Activated CD4-positive, CD25-positive, alpha-beta regulatory T cell treated with anti-CD3 and anti-CD28 coated beads, Interleukin-2, amount 50 U/mL, for 72 hours (primary cell): ENCODE measurements around the gene PRIMA1.

Source experiments
- DNase-seq: peaks from one replicate; pipeline ENCODE4 v3.0.0; 2021

Gene PRIMA1

DNA sequence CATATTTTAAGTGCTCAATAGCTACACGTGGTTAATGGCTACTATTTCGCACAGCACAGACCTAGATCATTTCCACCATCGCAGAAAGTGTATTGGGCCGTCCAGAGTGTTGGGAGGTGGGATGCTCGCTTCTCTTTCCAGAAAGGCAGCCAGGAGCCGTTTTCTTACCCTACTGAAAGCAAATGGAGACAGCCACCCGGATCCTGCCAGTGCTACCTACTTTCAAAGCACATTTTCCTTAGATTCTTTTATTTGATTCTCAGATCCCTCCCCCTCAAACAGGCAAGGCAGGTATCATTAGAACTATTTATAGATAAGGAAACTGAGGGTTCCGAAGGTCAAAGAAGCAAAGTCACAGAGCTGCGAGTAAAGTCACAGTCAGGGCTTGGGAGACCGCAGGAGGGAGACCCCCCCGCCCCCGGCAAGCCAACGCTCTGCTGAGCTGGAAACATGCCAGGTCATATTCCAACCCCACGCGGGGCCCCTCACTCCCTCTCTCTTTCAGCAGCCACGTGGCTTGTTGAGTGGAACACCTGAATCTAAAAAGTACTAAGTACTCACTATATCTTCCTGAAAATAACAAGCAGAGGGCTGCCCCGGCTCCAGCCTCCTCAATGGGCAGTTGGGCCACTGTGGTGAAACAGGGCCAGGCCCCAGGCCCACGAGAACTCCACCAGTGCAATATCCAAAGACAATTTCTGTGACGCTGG lies 36.2 kb downstream of the PRIMA1 start:
- DNase-seq = no peak

DNA sequence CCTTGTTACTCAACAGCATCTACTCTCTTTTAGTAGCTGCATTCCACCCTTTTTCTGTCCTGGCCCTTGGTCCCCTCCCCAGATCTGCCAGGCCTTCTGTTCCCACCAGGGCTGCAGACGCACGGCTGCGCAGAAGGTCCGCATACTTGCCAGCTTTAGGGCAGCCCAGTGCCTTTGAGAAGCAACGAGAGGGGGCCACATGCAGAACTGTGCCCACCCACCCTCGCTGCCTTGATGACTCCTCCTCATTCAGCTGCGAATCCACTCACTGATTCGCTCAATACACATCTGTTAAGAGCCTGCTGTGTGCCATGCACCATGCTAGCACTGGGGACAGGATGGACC lies 39.2 kb downstream of the PRIMA1 start:
- no peak for DNase-seq

DNA sequence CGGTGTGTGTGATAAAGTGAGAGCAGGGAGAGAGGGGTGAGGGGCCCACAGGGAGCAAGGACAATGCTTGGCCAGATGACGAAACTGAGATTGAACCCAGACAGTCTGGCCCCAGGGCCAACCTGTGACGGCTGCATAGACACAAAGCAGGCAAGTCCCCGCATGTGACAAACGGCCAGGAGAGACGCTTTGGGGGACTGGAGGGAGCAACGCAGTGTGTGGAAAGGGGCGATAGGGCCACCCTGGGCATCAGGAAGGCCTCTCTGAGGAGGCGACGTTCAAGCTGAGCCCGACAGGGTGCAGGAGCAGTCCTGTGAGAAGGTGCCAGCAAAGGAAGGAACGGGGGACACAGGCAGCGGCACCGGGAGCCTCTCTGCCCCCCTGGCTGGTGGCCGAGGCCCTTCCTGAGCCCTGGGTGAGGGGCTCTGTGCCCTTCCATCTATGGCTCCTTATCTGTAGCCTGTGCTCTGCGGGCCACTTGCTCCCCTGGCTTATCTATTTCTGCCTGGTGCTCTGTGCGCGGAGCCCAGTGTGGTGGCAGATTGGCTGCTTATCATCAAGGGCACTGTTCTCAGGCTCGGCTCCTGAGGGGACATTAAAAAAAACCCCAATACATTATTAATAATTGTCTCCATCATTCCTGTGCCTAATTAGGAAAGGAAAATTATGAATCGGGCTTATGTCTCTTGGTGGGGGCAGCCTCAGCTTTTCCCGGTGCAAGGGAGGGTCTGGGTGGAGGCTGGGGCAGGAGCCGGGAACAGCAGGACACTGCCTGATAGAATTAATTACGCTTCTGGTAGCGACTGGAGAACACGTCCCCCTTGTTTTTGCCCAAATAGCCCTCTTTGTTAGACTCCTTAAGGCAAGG lies 39.8 kb downstream of the PRIMA1 start:
- DNase-seq = no peak

DNA sequence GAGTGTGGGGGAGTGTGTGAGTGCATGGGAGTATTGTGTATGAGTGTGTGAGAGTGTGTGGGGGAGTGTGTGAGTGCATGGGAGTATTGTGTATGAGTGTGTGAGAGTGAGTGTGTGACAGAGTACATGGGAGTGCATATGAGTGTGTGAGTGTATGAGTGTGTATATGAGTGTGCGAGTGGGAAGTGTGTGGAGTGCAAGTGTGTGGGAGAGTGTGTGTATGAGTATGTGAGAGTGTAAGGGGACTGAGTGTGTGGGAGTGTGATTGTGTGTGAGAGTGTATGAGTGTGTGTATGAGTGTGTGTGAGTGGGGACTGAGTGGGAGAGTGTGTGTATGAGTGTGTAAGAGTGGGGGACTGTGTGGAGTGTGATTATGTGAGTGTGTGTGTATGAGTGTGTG lies 40.7 kb downstream of the PRIMA1 start:
- DNase-seq = no peak

DNA sequence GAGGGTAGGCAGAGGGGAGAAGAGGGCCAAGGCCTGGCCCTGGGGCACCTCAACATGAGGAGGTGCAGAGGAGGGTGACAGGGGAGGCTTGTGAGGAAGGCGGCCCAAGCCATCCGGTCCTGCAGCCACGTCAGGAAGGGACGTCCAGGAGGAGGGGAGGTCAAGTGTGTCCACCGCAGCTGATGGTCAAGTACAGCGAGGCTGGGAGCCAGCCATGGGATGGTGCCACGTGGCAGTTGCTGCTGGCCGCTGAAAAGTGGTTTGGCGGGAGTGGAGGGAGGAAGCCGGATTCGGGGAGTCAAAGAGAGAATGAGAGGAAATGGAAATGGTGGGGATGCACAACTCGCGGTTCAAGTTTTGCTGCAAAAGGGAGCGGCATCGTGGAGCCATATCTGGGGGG lies 41.2 kb downstream of the PRIMA1 start:
- DNase-seq = no peak

DNA sequence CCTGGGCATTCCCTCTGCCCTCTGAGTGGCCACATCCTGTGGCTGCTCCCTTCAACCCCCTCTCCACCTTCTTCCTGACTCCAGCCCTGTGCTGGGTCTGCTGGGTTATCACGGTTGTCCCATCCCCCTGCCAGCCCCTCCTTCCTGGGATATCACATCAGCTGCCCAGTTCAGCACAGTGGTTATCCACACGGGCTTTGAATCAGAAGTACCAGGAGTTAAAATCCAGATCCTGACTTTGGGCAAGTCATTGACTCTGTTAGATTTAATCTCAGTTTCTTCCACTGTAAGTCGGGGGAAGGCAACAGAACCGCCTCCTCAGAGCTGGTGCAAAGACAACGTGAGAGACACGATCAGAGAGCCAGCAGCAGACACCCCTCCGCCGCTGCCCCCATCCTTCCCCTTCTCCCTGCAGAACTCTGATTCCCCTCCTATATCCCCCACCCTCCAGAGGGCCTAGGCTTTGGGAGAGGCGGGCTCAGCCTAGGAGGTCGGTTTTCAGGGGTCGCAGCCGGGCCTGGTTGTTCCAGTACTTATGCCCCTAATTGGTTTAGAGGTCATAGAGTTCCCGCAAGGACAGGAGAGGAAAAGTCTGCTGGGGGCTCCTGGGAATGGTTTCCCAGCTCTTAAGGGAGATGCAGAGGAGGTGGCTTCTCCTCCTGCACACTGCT lies 42.5 kb downstream of the PRIMA1 start:
- DNase-seq = no peak

DNA sequence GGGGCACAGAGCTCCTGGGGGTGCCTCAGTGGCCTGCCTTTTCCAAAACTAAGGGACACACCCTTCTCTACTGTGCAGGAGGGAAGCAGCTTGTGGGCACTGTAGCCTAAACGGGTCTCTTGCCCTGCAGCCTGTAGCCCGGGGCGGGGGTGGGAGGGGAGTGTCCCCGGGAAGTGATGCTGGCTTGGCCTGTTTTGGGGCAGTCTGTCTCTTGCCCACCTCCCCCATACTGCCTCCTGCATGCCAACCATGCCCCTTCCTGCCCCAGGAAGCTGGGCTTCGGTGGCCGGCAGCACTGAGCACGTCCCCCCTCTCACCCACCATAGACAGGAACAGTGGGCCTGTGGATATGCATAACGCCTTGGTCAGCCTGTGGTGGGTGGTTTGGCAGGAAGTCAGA lies 43.4 kb downstream of the PRIMA1 start:
- no peak for DNase-seq

DNA sequence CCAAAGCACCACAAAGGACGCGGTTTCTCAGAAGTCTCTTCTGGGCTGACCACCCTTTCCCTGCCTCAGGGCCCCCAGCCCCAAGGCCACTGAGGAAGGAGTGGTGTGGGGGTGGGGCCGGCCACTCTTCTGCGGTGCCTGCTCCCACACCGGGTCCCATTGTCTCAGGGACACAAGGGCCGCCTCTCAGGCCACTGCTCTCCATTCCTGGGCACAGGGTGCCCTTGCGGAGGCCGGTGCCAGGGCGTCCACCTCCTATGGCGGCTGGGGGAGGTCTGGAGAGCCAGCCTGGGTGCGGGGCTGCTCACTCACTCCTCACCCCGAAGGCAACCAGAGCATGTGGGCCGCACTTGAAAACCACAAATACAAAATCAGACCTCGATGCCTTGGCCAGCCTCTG lies 44.1 kb downstream of the PRIMA1 start:
- DNase-seq = no peak

DNA sequence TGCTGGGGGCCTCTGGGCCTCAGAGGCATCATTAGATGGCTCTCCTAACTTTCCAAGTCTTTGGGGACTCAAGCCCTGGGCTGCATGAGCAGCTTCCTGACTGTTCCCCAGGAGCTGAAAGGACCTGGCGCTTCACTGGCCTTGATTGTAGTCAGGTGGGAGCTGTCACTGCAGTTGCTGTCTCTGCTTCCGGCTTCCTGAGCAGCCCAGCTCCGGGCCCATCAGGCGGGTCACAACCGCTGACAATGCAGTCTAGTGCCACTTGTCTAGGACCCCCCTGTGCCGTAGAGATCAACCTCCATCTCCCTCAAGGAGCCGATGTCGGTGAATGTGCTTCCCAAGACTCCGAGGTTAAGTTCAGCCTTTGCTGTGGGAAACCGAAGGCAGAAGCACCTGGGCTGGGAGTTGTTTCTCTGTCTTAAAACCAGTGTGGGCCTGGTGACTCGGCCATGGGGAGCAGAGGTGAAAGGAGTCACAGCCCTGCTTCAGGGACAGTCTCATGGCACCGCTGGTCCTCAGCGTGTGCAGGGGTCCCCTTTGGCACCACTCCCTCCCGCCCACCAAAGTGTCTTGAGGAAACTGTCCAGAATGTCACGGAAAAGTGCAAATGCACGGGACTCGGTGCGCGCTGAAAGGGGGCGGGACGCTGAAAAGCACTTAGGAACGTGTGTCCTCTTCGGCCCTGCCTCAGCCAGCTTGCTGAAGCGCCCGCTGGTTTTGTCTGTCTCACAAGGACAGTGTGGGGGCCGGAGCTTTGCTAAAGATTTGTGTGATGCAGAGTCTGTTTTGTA lies 44.8 kb downstream of the PRIMA1 start:
- no peak for DNase-seq

DNA sequence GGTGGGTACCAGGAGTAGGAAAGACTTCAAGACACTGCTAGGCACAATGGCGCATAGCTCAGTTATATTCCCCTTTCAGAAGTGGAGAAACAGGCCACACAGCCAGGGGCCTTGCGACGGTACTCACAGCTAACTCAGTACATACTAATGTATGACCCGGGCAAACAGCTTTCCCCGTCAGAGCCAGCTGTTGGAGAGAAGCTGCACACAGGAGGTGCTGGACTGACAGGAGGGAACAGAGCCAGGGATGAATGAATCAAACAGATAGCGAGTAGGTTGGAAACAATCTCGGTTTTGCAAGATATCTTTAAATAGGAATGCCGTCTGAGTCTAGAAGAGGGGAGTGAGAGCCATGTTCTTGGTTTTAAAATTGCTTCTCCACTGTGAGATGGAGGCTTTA lies 45.5 kb downstream of the PRIMA1 start:
- DNase-seq = no peak

DNA sequence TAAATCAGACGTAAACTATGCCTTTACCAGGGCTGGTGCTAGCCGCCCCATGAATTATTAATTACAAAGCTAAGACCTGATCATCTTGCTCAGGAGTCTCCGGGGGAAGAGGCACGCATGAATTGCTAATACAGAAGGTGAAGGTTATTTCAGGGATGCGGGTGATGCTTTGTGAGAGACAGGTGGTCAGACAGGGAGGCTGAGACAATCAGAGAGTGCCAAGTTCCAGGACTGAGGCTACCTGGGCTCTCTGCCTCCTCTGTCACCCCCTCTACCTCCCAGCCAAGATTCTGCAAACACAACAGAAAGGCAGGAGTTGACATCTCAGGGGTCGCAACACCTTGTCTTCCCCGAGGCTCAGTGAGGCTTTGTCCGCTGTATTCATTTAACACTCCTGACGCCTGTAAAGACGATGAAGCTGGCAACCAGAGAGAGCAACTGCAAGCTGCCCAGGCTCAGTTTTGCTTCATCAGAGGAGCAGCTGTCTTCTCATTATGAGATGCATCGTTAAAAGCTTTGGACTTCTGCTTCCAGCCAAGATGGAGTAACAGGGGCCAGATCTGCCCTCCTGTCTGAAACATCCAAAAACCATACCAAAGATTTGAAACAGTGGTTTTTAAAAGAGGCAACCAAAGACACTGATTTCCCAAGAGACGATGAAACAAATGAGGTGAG lies 46.6 kb downstream of the PRIMA1 start:
- no peak for DNase-seq

DNA sequence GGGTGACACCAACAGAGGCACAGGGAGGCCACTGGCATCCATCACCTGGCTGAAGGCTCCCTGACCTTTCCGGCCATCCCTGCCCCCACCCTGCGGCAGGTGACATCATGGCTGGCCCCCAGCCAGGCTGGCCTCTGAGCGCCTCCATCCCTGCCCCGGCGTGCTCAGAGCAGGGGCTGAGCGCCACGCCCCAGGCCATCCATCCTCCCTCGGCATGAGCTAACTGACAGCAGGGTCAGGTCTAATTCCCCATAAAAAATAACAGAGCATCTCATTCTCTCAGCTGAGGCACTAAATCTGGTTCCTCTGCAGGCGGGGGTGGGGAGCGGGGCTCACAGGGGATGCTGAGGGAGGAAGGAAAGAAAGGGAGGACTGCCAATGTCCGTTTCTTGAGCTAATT lies 50.7 kb downstream of the PRIMA1 start:
- DNase-seq = no peak

DNA sequence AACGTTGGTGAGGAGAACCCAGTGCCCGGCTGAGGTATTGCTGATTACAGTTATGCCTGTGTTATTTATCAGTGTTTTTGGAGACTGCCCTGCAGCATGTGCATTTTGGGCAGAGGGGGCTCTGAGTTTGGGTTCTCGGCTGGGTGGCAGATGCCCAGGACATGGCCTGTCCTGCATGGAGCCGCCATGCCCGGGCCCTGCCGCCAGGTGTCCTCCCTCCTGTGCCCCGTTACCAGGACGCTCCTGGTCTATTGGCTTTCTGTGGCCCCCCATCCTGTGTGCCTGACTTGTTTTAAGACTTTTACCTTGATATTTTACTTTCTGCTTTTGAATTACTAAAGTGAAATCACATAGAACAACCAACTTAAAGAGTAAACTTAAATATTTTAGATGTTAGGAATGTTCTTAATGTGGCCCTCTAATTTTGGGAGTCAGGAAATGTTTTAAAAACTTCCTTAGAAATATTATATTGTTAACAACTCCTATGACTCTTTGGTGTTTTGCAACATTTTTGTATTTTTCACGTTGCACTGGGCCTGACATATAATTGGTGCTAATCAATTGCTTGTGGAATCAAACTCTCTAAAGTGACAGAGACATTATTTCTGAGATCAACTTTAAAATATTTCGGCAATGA lies 51.8 kb downstream of the PRIMA1 start:
- DNase-seq = no peak

DNA sequence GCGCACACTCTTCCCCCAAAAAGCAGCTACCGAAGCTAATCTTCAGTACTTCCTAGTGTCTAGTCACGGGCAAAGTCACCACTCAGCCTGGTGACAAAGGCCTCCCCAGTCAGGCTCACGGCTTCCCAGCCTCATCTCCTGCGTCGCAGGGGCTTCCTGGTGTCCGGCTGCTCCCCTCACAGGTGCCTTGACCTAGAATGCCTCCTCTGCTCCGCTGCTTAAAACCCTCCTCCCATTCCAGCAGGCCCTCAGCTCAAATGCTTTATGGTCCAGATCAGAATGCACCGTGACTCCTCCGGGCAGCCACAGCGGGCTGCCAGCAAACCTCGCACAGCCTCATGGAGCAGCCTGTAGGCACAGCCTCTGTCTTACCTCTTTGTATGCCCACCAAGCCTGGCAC lies 53.1 kb downstream of the PRIMA1 start:
- DNase-seq = no peak

DNA sequence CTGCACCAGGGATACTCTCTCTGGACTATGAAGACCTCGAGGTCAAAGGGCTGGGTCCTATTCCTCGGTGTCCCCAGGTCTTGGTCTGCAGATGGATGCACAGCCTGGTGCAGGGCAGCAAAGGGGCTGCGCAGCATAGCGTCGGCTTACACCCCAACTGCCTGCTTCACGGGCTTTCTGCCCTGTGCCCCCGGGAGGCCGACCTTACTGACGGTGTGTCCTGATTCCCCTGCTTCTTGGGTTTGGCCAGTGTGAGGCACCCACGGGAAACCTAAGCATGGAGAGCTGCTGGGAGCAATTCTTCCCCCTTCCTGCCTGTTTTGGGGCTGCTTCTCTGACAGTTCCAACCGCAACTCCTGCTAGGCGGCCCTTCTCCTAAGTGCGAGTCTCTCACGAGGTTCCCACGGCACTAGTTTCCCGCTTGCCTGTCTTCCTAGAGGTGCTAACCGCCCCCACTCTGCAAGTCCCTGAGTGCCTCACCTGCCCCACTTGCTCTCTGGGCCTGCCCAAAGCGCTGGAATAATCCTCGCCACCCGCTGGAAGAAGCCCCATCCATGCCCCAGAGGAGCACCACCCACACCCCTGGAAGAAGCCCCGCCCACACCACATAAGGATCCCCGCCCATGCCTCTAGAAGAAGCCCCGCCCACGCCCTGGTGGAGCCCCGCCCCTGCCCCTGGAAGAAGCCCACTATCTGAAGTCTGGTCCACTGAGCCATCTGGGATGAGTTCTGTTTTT lies 54.0 kb downstream of the PRIMA1 start:
- no peak for DNase-seq

DNA sequence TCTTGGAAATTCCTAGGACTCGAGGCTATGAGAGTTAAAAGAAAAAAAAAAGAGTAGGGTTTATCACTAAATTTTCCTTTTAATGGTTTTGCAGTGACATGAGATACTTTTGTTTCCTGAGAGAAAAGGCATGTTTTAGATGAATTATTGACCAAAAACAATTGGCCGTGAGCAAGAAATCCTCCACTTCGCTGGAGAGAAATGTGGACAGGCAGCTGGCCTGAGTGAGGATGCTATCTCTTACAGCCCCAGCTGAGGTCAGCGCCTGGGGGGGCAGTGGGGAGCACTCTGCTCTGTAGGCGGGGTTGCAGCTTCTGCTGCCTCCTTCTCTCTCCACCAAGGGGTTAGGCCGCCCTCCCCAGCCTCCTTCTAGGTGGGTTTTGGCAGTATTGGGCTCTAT lies 54.7 kb downstream of the PRIMA1 start:
- DNase-seq = no peak

DNA sequence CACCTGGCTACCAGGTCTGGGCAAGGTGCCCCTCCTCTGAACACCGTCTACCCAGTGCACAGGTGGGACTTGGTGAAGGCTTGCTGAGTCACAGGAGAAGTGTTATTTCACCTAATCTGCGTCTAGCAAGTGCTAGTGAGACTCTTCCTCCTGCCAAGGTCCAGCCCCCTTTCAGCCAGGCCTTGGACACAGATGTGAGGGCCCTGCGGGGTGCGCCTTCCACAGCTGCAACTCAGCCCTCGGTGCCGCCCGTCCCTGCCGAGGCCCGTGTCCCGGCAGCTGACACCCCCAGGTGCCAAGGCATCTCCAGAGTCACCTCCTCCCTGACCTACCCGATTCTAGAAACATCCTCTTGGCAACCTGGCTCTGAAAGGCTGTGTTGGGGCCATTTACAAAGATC lies 55.1 kb downstream of the PRIMA1 start:
- no peak for DNase-seq

DNA sequence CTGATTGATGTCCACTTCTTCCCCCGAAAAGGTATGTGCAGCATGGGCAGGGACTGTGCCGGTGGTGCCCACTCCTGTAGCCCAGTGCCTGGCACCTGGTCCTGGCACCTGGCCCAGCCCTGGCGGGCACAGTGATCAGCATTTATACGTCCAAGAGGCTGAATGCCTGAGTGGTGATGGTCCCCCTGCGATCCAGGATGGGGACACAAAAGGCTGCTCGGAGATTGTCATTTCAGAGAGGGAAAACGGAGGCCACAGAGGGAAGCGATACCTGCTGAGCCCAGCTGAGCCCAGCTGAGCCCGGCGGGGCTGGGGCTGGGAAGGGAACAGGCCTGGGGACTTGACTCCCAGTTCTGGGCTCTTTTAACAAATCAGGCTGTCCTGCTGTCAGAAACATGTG lies 55.8 kb downstream of the PRIMA1 start:
- DNase-seq = no peak

DNA sequence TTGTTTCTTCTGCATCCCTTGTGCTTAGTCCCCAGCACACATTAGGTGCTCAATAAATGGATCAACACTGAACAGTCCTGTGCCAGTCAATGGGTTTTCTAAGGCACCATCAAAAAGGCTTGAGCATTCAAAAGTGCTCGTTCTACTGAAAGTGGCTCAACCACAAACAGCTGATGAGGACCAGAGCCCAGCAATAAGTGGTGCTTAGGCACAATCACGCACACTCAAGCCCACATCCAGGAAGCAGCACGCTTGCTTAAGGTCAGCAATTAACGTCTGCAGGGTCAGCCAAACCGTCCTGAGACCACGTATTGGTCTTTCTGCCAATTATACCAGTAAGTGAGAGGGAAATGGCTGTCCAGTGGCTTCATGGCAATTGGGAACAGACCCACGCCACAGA lies 56.5 kb downstream of the PRIMA1 start:
- DNase-seq = no peak

DNA sequence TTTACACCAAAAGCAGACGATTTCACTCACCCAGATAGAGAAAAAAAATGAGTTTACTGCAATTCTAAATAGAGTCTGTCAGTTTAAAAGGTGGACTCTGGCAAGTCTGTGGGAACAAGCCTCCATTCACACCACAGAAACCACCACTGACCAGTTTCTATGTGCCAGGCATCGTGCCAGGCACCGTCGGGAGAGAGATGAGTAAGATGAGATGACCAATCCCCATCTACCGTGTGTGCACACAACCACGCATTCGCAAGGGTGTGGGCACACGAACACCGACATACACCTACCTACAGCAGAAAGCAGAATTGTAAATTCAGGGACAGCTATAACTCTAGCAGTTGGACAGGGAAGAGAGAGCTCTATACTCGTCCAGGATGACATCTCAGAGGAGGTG lies 58.3 kb downstream of the PRIMA1 start:
- no peak for DNase-seq

DNA sequence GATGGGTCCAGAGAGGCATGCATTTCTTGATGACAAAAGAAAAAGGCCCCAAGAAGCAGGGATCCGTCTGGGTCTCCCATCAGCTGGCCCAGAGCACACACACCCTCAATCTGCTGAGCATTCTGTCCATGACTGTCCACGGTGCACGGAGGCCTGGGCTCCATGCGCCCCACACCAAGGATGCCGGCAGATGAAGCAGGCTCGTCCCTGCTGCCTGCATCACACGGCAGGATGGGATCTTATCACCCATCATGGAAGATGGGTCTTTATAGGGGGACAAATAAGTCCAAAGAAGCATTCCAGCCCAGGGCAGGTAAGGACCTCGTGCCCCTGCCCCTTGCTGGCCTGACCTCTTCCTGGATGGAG lies 59.7 kb downstream of the PRIMA1 start:
- no peak for DNase-seq
